Central memory CD8-positive, alpha-beta T cell (primary cell): ENCODE data around the gene DNALI1.

Source experiments
- ATAC-seq: fragments of 150-1000 bp; cut with Tn5 transposase; replicated peaks from 2 replicates; pipeline ENCODE4 v1.10.0; 2022; ENCODE audit warnings: mild to moderate bottlenecking, moderate FRiP score, moderate number of reproducible peaks; ENCODE audit not compliant: poor library complexity, severe bottlenecking; ENCODE audit errors: extremely low read depth
- DNase-seq, 2 donors: peaks; one replicate each; pipeline ENCODE4 v3.0.0; 2021; ENCODE audit warnings: low spot score in 2 of 2
- H3K27ac Mint-ChIP-seq: one replicate; pipeline ENCODE4 v1.8.0; 2022; ENCODE audit warnings: low read depth, mild to moderate bottlenecking, moderate library complexity, mixed read lengths
- H3K27me3 Mint-ChIP-seq: one replicate; pipeline ENCODE4 v1.8.0; 2022; ENCODE audit warnings: mixed read lengths
- H3K36me3 Mint-ChIP-seq: one replicate; pipeline ENCODE4 v1.8.0; 2022; ENCODE audit warnings: mild to moderate bottlenecking, moderate library complexity, mixed read lengths; ENCODE audit not compliant: insufficient read depth
- H3K4me1 Mint-ChIP-seq: one replicate; pipeline ENCODE4 v1.8.0; 2022; ENCODE audit warnings: mixed read lengths
- H3K4me3 Mint-ChIP-seq: one replicate; pipeline ENCODE4 v1.8.0; 2022; ENCODE audit warnings: mild to moderate bottlenecking, moderate library complexity, mixed read lengths
- H3K9me3 Mint-ChIP-seq: one replicate; pipeline ENCODE4 v1.8.0; 2022; ENCODE audit warnings: mixed read lengths

Gene DNALI1

GRCh38 chr1:37595440-37596181 is 38.9 kb downstream of the DNALI1 start, which contains the start of gene GNL2:
TSS of gene GNL2 (minus strand) at chr1:37595937. CDS start at chr1:37595822, 115 bp downstream.
- ATAC-seq: peak; percentile 98
- H3K27ac Mint-ChIP-seq: peak within 1 kb of the TSS; percentile 97
- H3K27me3 Mint-ChIP-seq: no peaks in the 10 kb centered on the region

GRCh38 chr1:37596182-37596667 is 39.5 kb downstream of the DNALI1 start:
- H3K9me3 Mint-ChIP-seq: no peaks in the 10 kb centered on the region
- H3K27me3 Mint-ChIP-seq: no peaks in the 10 kb centered on the region
- peak overlapping the region; percentile 97 for H3K27ac Mint-ChIP-seq
- DNase-seq (no peak), ATAC-seq (no peak)
- peak overlapping the region; percentile 97 for H3K4me3 Mint-ChIP-seq
- peaks cover 20% of the 10 kb centered on the region for H3K36me3 Mint-ChIP-seq
- H3K4me1 Mint-ChIP-seq: peaks cover 21% of the 10 kb centered on the region

More at GRCh38 chr1:37595440-37596181, 38.9 kb downstream of the DNALI1 start, which contains the start of gene GNL2:
- peak; percentile 93 to 94 for DNase-seq
- Mint-ChIP-seq H3K4me1 (peaks cover 25% of the 10 kb centered on the region), H3K4me3 (peak within 1 kb of the TSS; percentile 97), H3K9me3 (no peaks in the 10 kb centered on the region), H3K36me3 (peaks cover 25% of the 10 kb centered on the region)

- Mint-ChIP-seq H3K27ac (no peak overlapping the region), H3K27me3 (peaks cover 20% of the 10 kb centered on the region), H3K4me3 (no peak overlapping the region)
Observed at GRCh38 chr1:37599940-37600339, 43.2 kb downstream of the DNALI1 start.

GRCh38 chr1:37601441-37601840 is 44.7 kb downstream of the DNALI1 start:
- Mint-ChIP-seq H3K27me3 (peaks cover 23% of the 10 kb centered on the region), H3K27ac (no peak overlapping the region), H3K4me1 (peaks cover 7% of the 10 kb centered on the region), H3K4me3 (no peak overlapping the region), H3K36me3 (no peaks in the 10 kb centered on the region), H3K9me3 (no peaks in the 10 kb centered on the region)
- ATAC-seq (no peak), DNase-seq (no peak)

More at GRCh38 chr1:37599940-37600339, 43.2 kb downstream of the DNALI1 start:
- ATAC-seq (no peak), DNase-seq (no peak)
- H3K4me1 Mint-ChIP-seq: peaks cover 22% of the 10 kb centered on the region
- H3K9me3 Mint-ChIP-seq: no peaks in the 10 kb centered on the region
- peaks cover 10% of the 10 kb centered on the region for H3K36me3 Mint-ChIP-seq

GRCh38 chr1:37602750-37603694 is 46.3 kb downstream of the DNALI1 start:
- no peaks in the 10 kb centered on the region for H3K36me3 Mint-ChIP-seq
- no peak overlapping the region for H3K4me3 Mint-ChIP-seq
- peaks cover 5% of the 10 kb centered on the region for H3K4me1 Mint-ChIP-seq
- DNase-seq (peak in 1 of 2 donors; percentile 10), ATAC-seq (no peak)
- peaks cover 23% of the 10 kb centered on the region for H3K27me3 Mint-ChIP-seq
- no peak overlapping the region for H3K27ac Mint-ChIP-seq
- no peaks in the 10 kb centered on the region for H3K9me3 Mint-ChIP-seq

GRCh38 chr1:37605061-37605650 is 48.4 kb downstream of the DNALI1 start:
- ATAC-seq: no peak
- no peak overlapping the region for H3K4me3 Mint-ChIP-seq
- peaks cover 5% of the 10 kb centered on the region for H3K4me1 Mint-ChIP-seq
- no peaks in the 10 kb centered on the region for H3K9me3 Mint-ChIP-seq
- DNase-seq: no peak
- H3K27me3 Mint-ChIP-seq: peaks cover 23% of the 10 kb centered on the region
- H3K36me3 Mint-ChIP-seq: no peaks in the 10 kb centered on the region
- H3K27ac Mint-ChIP-seq: no peak overlapping the region

GRCh38 chr1:37605806-37606474 is 49.2 kb downstream of the DNALI1 start:
- ATAC-seq: no peak
- Mint-ChIP-seq H3K9me3 (no peaks in the 10 kb centered on the region), H3K27me3 (peaks cover 23% of the 10 kb centered on the region), H3K27ac (no peak overlapping the region), H3K4me3 (no peak overlapping the region), H3K4me1 (peaks cover 5% of the 10 kb centered on the region), H3K36me3 (no peaks in the 10 kb centered on the region)
- DNase-seq: no peak

- peaks cover 23% of the 10 kb centered on the region for H3K27me3 Mint-ChIP-seq
- H3K36me3 Mint-ChIP-seq: no peaks in the 10 kb centered on the region
- ATAC-seq (no peak), DNase-seq (no peak)
- no peak overlapping the region for H3K27ac Mint-ChIP-seq
- peaks cover 5% of the 10 kb centered on the region for H3K4me1 Mint-ChIP-seq
- H3K4me3 Mint-ChIP-seq: no peak overlapping the region
- no peaks in the 10 kb centered on the region for H3K9me3 Mint-ChIP-seq
Observed at GRCh38 chr1:37606481-37607263, 49.9 kb downstream of the DNALI1 start.

- Mint-ChIP-seq H3K4me3 (no peak overlapping the region), H3K36me3 (no peaks in the 10 kb centered on the region), H3K27ac (no peak overlapping the region), H3K27me3 (peaks cover 11% of the 10 kb centered on the region), H3K4me1 (no peaks in the 10 kb centered on the region), H3K9me3 (no peaks in the 10 kb centered on the region)
- DNase-seq (no peak), ATAC-seq (no peak)
Observed at GRCh38 chr1:37609002-37609401, 52.3 kb downstream of the DNALI1 start.

- no peaks in the 10 kb centered on the region for H3K36me3 Mint-ChIP-seq
- ATAC-seq (no peak), DNase-seq (no peak)
- no peak overlapping the region for H3K4me3 Mint-ChIP-seq
- H3K4me1 Mint-ChIP-seq: no peaks in the 10 kb centered on the region
- H3K27me3 Mint-ChIP-seq: peaks cover 6% of the 10 kb centered on the region
- no peak overlapping the region for H3K27ac Mint-ChIP-seq
- no peaks in the 10 kb centered on the region for H3K9me3 Mint-ChIP-seq
Observed at GRCh38 chr1:37609994-37610393, 53.3 kb downstream of the DNALI1 start.

- Mint-ChIP-seq H3K27me3 (peaks cover 26% of the 10 kb centered on the region), H3K4me1 (no peaks in the 10 kb centered on the region), H3K27ac (no peak overlapping the region), H3K9me3 (no peaks in the 10 kb centered on the region), H3K4me3 (no peak overlapping the region), H3K36me3 (no peaks in the 10 kb centered on the region)
- DNase-seq: no peak
- no peak for ATAC-seq
Observed at GRCh38 chr1:37612186-37612585, 55.4 kb downstream of the DNALI1 start.
